Neural cell (in vitro differentiated cells): ENCODE results near the gene FRMD4B. TPM values are rescaled to one million over a fixed set of nuclear protein-coding genes. Genes with fewer than 3 reads are reported as not detected.

Experiments
- H2AFZ ChIP-seq: fragments of 200-600, 300-800 bp; sonication (generic), shearing (Covaris generic); 2 replicates; pipeline ENCODE4 v1.6.0; 2014; ENCODE audit warnings: low read depth, mild to moderate bottlenecking, antibody characterized with exemption, low read length, moderate library complexity
- H3F3A ChIP-seq: fragments of 200-600 bp; shearing (Covaris generic); 2 replicates; pipeline ENCODE4 v1.6.1; 2016; ENCODE audit warnings: mild to moderate bottlenecking, moderate library complexity, mixed read lengths, antibody characterized with exemption, low read length; ENCODE audit not compliant: insufficient read depth, poor library complexity, severe bottlenecking
- H3K27ac ChIP-seq: fragments of 200-600, 300-800 bp; sonication (generic), shearing (Covaris generic); 2 replicates; pipeline ENCODE4 v1.5.1; 2014; ENCODE audit warnings: mild to moderate bottlenecking, low read length, moderate library complexity
- H3K27me3 ChIP-seq: fragments of 300-800, 200-600 bp; sonication (generic), shearing (Covaris generic); 2 replicates; pipeline ENCODE4 v1.6.0; 2014; ENCODE audit warnings: mild to moderate bottlenecking, low read depth, low read length, moderate library complexity; ENCODE audit not compliant: insufficient read depth
- H3K36me3 ChIP-seq: fragments of 300-800, 200-600 bp; sonication (generic), shearing (Covaris generic); 2 replicates; pipeline ENCODE4 v1.5.1; 2014; ENCODE audit warnings: mild to moderate bottlenecking, antibody characterized with exemption, low read length, moderate library complexity; ENCODE audit not compliant: insufficient read depth
- H3K4me2 ChIP-seq: fragments of 300-800, 200-600 bp; sonication (generic), shearing (Covaris generic); 2 replicates; pipeline ENCODE4 v1.6.0; 2014; ENCODE audit warnings: mild to moderate bottlenecking, low read length
- H3K4me3 ChIP-seq: fragments of 300-800, 200-600 bp; sonication (generic), shearing (Covaris generic); 2 replicates; pipeline ENCODE4 v1.5.1; 2014; ENCODE audit warnings: mild to moderate bottlenecking, low read length, moderate library complexity
- H3K79me2 ChIP-seq: fragments of 200-600 bp; shearing (Covaris generic); replicated peaks from 2 replicates; pipeline ENCODE4 v1.6.0; 2014; ENCODE audit warnings: mild to moderate bottlenecking, low read length, moderate library complexity; ENCODE audit not compliant: insufficient read depth
- H3K9ac ChIP-seq: fragments of 300-800, 200-600 bp; sonication (generic), shearing (Covaris generic); 2 replicates; pipeline ENCODE4 v1.6.1; 2016; ENCODE audit warnings: mild to moderate bottlenecking, low read length, mixed read lengths
- H3K9me2 ChIP-seq: fragments of 200-600 bp; shearing (Covaris generic); 2 replicates; pipeline ENCODE4 v1.6.1; 2016; ENCODE audit warnings: mild to moderate bottlenecking, low read length, mixed read lengths; ENCODE audit not compliant: insufficient read depth
- H3K9me3 ChIP-seq: fragments of 200-600, 300-800 bp; sonication (generic), shearing (Covaris generic); 2 replicates; pipeline ENCODE4 v1.6.1; 2016; ENCODE audit warnings: mild to moderate bottlenecking, mixed run types, low read length, moderate library complexity, mixed read lengths
- H4K20me1 ChIP-seq: fragments of 200-600 bp; shearing (Covaris generic); 2 replicates; pipeline ENCODE4 v1.6.1; 2016; ENCODE audit warnings: mild to moderate bottlenecking, mixed run types; ENCODE audit not compliant: insufficient read depth
- CTCF ChIP-seq: fragments of 450-650 bp; IDR thresholded peaks from 2 replicates; pipeline ENCODE4 v1.5.1; 2014; ENCODE audit warnings: antibody characterized with exemption, mild to moderate bottlenecking, moderate library complexity; ENCODE audit not compliant: poor library complexity, severe bottlenecking
- EP300 ChIP-seq: fragments of 450-650 bp; conservative IDR thresholded peaks from 2 replicates; pipeline ENCODE4 v1.6.1; 2014; ENCODE audit warnings: antibody characterized with exemption, mild to moderate bottlenecking, moderate library complexity; ENCODE audit not compliant: poor library complexity, severe bottlenecking
- EZH2 ChIP-seq: fragments of 200-600, 300-800 bp; shearing (Covaris generic), sonication (generic); IDR thresholded peaks from 2 replicates; pipeline ENCODE4 v1.6.1; 2014; ENCODE audit warnings: antibody characterized with exemption, low read length, borderline replicate concordance, mild to moderate bottlenecking; ENCODE audit not compliant: insufficient read depth, poor library complexity, severe bottlenecking
- RAD21 ChIP-seq: fragments of 450-650 bp; conservative IDR thresholded peaks from 2 replicates; pipeline ENCODE4 v1.6.1; 2014; ENCODE audit warnings: antibody characterized with exemption, mild to moderate bottlenecking, moderate library complexity
- REST ChIP-seq: IDR thresholded peaks from 2 replicates; pipeline ENCODE4 v1.6.1; 2012; ENCODE audit warnings: borderline replicate concordance
- SMC3 ChIP-seq: fragments of 450-650 bp; conservative IDR thresholded peaks from 2 replicates; pipeline ENCODE4 v1.6.1; 2014; ENCODE audit warnings: antibody characterized with exemption, mild to moderate bottlenecking, moderate library complexity; ENCODE audit not compliant: poor library complexity
- TAF1 ChIP-seq: IDR thresholded peaks from 2 replicates; pipeline ENCODE4 v1.6.1; 2012; ENCODE audit warnings: low read depth
- polyA plus RNA-seq: library from polyadenylated mRNA; depleted of rRNA; stranded (reverse); fragments of >200 nt; gene quantifications from 2 replicates; pipeline ENCODE4 v1.2.3, GENCODE V29; 2014

The FRMD4B gene
- polyA plus RNA-seq, 1 donor from 2014 or later, result 6.2 TPM

GRCh38 chr3:69318410-69318809, 67.5 kb downstream of the FRMD4B start:
- no peaks in the 10 kb centered on the region for H3K9me2 ChIP-seq
- H3F3A ChIP-seq, result no peaks in the 10 kb centered on the region
- H2AFZ ChIP-seq, result no peak overlapping the region
- TF ChIP-seq SMC3 (no peak), RAD21 (no peak), TAF1 (no peak)
- H3K36me3 ChIP-seq, result no peaks in the 10 kb centered on the region
- no peaks in the 10 kb centered on the region for H4K20me1 ChIP-seq
- H3K9ac ChIP-seq, result no peak overlapping the region
- H3K27ac ChIP-seq, result no peak overlapping the region
- H3K27me3 ChIP-seq, result no peaks in the 10 kb centered on the region
- no peak overlapping the region for H3K4me2 ChIP-seq
- no peaks in the 10 kb centered on the region for H3K79me2 ChIP-seq
- no peaks in the 10 kb centered on the region for H3K9me3 ChIP-seq
- no peak overlapping the region for H3K4me3 ChIP-seq

GRCh38 chr3:69313251-69313650, 72.6 kb downstream of the FRMD4B start:
- no peaks in the 10 kb centered on the region for H3K9me3 ChIP-seq

More at GRCh38 chr3:69313251-69313650, 72.6 kb downstream of the FRMD4B start:
- no peak overlapping the region for H2AFZ ChIP-seq
- H3K4me3 ChIP-seq, result no peak overlapping the region
- no peaks in the 10 kb centered on the region for H3F3A ChIP-seq
- no peak for TF ChIP-seq REST
- TF ChIP-seq TAF1, result no peak
- no peak for TF ChIP-seq CTCF
- no peak for TF ChIP-seq EP300
- no peak for TF ChIP-seq SMC3
- TF ChIP-seq RAD21, result no peak
- no peak for TF ChIP-seq EZH2
- H3K4me2 ChIP-seq, result no peak overlapping the region
- no peak overlapping the region for H3K27ac ChIP-seq
- no peak overlapping the region for H3K9ac ChIP-seq
- no peaks in the 10 kb centered on the region for H3K27me3 ChIP-seq
- no peaks in the 10 kb centered on the region for H3K36me3 ChIP-seq
- H4K20me1 ChIP-seq, result no peaks in the 10 kb centered on the region
- H3K79me2 ChIP-seq, result no peaks in the 10 kb centered on the region
- no peaks in the 10 kb centered on the region for H3K9me2 ChIP-seq
